SJCRH30 (cell line): ENCODE measurements around the gene AQP12A. TPM values are rescaled to one million over a fixed set of nuclear protein-coding genes. Genes with fewer than 3 reads are reported as not detected.
"Not testable (repeated sequence)": the region's sequence is repeated elsewhere in the genome, so short reads cannot be mapped to it uniquely, and the experiment has no call there.

ENCODE experiments used
- DNase-seq, 2 experiments: peaks; one replicate each; pipeline ENCODE4 v3.0.0-alpha.2; 2015 to 2020
- H3K27ac ChIP-seq: fragments of 250-450 bp; sonication (Bioruptor Pico); 2 replicates; pipeline ENCODE4 v1.5.1; 2020; ENCODE audit warnings: mild to moderate bottlenecking, moderate library complexity
- H3K27me3 ChIP-seq: fragments of 250-450 bp; sonication (Bioruptor Pico); 2 replicates; pipeline ENCODE4 v1.5.1; 2020; ENCODE audit warnings: mild to moderate bottlenecking, moderate library complexity
- H3K36me3 ChIP-seq: fragments of 250-450 bp; sonication (Bioruptor Pico); 2 replicates; pipeline ENCODE4 v1.5.1; 2020; ENCODE audit warnings: mild to moderate bottlenecking, moderate library complexity
- H3K4me1 ChIP-seq: fragments of 250-450 bp; sonication (Bioruptor Pico); 2 replicates; pipeline ENCODE4 v1.5.1; 2020; ENCODE audit warnings: mild to moderate bottlenecking, moderate library complexity
- H3K4me3 ChIP-seq: fragments of 250-450 bp; sonication (Bioruptor Pico); 2 replicates; pipeline ENCODE4 v1.5.1; 2020; ENCODE audit warnings: mild to moderate bottlenecking, moderate library complexity
- H3K9me3 ChIP-seq: fragments of 250-450 bp; sonication (Bioruptor Pico); replicated peaks from 2 replicates; pipeline ENCODE4 v1.5.1; 2020; ENCODE audit warnings: mild to moderate bottlenecking, moderate library complexity
- total RNA-seq: library from RNA; depleted of rRNA; stranded (reverse); fragments of >200 nt; shearing (Covaris generic); gene quantifications from 2 replicates; pipeline ENCODE4 v1.2.3, GENCODE V29; 2014; rRNA removed

Gene AQP12A, protein sequence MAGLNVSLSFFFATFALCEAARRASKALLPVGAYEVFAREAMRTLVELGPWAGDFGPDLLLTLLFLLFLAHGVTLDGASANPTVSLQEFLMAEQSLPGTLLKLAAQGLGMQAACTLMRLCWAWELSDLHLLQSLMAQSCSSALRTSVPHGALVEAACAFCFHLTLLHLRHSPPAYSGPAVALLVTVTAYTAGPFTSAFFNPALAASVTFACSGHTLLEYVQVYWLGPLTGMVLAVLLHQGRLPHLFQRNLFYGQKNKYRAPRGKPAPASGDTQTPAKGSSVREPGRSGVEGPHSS
- total RNA-seq: not detected in 2 replicates

DNA sequence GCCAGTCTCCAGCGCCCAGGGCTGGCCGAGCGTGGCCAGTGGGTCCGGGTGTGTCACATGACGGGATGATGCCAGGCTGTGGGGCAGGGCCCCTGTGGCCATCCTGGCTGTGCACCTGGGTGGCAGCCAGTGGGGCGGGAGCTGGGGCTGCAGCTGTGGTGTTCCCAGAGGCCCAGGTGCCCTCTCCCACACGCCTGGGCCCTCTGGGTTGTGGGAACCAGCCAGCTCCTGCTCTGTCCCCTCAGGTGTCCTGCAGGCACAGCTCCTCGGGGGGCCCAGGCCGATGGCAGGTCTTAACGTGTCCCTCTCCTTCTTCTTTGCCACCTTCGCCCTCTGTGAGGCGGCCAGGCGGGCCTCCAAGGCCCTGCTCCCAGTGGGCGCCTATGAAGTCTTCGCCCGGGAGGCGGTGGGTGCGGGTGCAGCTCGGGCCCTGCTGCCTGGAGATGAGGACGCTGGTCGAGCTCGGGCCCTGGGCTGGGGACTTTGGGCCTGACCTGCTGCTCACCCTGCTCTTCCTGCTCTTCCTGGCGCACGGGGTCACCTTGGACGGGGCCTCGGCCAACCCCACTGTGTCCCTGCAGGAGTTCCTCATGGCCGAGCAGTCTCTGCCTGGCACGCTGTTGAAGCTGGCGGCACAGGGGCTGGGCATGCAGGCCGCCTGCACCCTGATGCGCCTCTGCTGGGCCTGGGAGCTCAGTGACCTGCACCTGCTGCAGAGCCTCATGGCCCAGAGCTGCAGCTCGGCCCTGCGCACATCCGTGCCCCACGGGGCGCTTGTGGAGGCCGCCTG, at the start of gene AQP12A:
Gene AQP12A (plus strand): TSS at position 236 of the 790 bp plus-strand sequence. CDS start 48 bp downstream, at position 284.
- not testable (repeated sequence) for H3K27ac ChIP-seq, H3K4me3 ChIP-seq, DNase-seq, H3K36me3 ChIP-seq, H3K27me3 ChIP-seq, H3K4me1 ChIP-seq, H3K9me3 ChIP-seq

DNA sequence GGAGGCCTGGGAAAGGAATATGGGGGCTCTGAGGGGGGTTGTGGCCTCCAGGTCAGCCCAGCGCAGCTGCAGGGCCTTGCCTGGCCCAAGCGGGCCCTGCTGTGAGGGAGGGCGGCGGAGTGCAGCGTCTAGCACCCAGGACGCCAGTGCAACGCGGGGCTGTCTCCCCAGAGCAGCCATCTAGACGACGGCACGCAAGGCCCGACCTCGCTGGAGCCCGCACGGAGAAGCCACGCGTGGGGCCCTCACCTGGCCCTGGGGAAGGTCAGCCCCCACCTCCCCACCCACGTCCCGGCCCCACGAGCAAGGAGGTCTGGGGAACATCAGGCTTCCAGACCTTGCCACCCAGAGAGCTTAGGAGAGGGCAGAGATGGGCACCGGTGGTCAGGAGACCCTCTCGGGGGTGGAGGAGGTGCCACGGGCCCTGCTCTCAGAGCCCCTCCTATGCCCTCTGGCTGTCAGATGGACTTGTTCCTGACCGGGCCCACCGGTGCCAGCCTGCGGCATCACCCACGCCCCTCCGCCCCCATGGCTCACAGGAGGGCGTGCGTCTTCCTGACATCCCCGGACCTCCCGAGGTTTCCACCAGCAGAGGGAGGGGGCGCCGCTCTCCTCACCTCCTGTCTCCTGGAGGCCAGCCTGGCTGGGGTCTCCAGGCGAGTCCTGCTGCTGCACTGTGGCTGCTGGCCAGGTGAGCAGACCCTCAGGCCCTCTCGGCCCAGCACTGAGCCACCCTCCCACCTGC, 49.4 kb upstream of the AQP12A start:
- no peak for DNase-seq
- Histone ChIP-seq H3K27me3 (peaks cover 15% of the 10 kb centered on the region; the same call in 1 of the 2 replicates), H3K36me3 (no peaks in the 10 kb centered on the region), H3K4me1 (peaks cover 1% of the 10 kb centered on the region; the same call in 1 of the 2 replicates), H3K4me3 (no peak overlapping the region), H3K9me3 (no peaks in the 10 kb centered on the region), H3K27ac (no peak overlapping the region)

DNA sequence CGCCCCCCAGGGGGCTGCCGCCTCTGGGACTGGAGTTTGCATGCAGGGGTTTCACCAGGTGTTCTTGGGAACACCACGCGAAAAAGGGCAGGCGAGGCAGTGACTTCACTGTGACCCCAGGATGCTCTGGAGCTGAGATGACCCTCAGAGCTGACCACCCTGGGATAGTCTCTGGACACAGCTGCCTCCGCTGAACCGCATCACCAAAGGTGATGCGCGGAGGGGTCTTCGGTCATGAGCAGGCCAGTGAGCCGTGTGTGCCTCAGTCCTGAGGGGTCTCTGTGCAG, 48.9 kb upstream of the AQP12A start:
- no peak for DNase-seq

DNA sequence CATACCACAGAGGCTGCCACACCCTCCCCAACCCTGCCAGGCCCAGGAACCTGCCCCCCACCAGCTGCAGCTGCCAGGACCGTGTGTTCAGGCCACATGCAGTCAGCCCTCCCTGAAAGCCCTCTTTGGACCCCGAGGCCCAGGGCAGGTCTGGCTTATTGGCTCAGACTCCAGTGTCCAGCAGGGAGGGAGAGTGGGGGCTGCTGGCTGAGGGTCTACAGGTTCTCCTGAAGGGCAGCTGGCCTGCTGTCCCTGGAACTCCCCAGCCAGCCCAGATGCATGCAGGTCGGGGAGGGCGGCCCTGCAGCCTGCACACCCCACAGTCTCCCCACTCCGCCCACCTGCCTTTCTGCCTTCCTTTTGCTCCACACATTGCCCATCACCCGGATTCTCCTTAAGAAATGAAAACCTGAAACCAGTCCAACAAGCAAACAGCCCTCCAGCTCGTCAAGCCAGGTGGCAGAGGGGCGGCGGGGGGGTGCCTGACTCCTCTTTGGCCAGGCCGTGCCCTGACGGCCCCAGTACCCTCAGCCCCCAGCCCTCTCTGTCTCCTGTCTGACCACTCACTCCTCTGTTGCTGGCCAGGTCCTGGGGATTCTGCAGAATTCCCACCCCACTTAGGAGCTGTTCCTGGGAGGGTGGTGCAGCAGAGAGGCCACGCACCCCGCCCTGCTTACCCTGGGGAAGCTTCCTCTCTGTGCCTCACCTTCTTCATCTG, 48.4 kb upstream of the AQP12A start:
- Histone ChIP-seq H3K36me3 (no peaks in the 10 kb centered on the region), H3K4me1 (peaks cover 12% of the 10 kb centered on the region), H3K27ac (no peak overlapping the region), H3K4me3 (no peak overlapping the region), H3K9me3 (no peaks in the 10 kb centered on the region), H3K27me3 (peaks cover 20% of the 10 kb centered on the region)
- no peak for DNase-seq

More for the DNA sequence above, 48.9 kb upstream of the AQP12A start:
- Histone ChIP-seq H3K4me1 (peaks cover 7% of the 10 kb centered on the region), H3K36me3 (no peaks in the 10 kb centered on the region), H3K4me3 (no peak overlapping the region), H3K27me3 (peaks cover 16% of the 10 kb centered on the region), H3K9me3 (no peaks in the 10 kb centered on the region), H3K27ac (no peak overlapping the region)

DNA sequence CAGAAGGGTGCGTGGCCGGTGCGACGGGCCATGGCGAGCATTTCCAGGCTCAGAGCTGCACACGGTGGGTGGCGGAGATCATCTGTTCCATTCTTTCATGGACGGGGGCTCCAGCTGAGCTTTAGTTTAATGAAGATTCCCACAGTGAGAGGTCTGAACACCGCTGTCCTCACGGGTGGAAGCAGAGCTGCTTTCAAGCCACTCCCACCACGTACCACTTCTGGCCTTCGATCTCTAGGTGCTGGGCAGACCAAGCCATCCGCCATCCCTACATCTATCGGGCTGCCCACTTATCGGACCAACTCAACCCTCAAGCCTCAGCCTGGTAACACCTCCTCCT, 47.9 kb upstream of the AQP12A start:
- Histone ChIP-seq H3K4me3 (no peak overlapping the region), H3K27me3 (peaks cover 25% of the 10 kb centered on the region), H3K4me1 (peaks cover 17% of the 10 kb centered on the region), H3K36me3 (no peaks in the 10 kb centered on the region), H3K9me3 (no peaks in the 10 kb centered on the region), H3K27ac (no peak overlapping the region)
- DNase-seq: no peak

DNA sequence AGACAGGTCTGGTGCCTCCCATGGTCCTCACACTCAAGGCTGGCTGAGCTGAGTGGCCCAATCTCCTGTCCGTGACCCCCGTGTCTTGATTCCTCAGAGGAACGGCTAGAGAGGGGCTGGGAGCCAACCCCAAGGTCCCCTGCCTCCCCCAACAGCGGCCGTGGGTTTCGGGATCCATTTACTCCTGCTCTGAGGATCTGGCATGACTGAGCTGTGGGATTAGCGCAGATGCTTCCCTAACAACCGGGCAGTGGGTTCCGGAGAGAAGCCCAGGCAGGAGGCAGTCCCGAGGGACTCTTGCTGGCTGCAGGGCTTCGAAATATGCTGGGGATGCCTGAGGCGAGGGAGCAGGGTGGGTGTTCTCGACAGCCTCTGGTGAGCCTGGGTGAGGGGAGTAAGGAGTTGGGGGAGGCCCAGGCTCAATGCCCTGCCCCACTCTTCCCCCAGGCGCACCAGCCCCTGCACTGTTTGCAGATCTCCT, 47.5 kb upstream of the AQP12A start:
- no peaks in the 10 kb centered on the region for H3K36me3 ChIP-seq
- peaks cover 21% of the 10 kb centered on the region for H3K4me1 ChIP-seq
- DNase-seq: peak; percentile 51 to 61
- H3K27ac ChIP-seq: no peak overlapping the region
- no peaks in the 10 kb centered on the region for H3K9me3 ChIP-seq
- peaks cover 26% of the 10 kb centered on the region for H3K27me3 ChIP-seq
- no peak overlapping the region for H3K4me3 ChIP-seq

DNA sequence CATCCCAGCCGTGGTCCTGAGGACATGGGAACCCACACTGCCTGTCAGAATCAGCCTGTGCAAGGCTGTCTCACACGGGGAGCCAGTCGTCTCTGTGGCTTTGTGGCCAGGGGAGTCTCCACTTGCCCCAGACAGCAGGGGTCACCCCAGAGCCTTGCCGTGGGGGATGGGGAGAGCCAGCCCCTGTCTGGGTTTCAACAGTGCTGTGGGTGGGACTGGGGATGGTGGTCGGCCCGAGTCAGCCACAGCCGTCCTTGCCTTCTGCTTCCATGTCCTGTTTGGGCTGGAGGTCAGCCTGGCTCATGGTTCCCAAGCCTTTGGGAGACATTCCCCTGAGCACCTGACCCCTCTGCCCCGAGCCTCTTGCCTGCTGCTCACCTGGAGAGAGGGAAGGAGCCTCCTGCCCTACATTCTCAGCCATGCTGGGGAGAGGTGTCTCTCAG, 46.8 kb upstream of the AQP12A start:
- peaks cover 31% of the 10 kb centered on the region for H3K27me3 ChIP-seq

DNA sequence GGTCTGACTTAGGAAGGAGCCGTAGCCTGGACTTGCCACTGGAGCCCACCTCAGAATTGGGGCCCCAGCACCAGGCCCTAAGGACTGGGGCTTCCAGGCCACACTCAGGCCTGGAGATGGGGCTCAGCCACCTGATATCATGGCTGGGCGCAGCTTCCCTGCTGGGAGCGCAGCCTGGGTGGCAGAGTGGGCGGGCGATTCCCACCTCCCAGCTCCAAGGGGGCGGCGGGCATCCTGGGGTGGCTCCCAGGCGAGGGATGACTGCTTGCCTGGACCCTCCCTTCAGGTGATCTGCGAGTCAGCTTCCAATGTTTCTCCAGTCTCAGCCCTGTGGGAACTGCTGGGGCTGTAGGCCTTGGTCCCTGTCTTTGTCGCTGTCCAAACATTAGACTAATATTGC, 46.3 kb upstream of the AQP12A start:
- no peak for DNase-seq
- H3K9me3 ChIP-seq: no peaks in the 10 kb centered on the region
- no peak overlapping the region for H3K27ac ChIP-seq
- H3K36me3 ChIP-seq: no peaks in the 10 kb centered on the region
- H3K4me3 ChIP-seq: no peak overlapping the region
- peaks cover 21% of the 10 kb centered on the region for H3K4me1 ChIP-seq
- peaks cover 31% of the 10 kb centered on the region for H3K27me3 ChIP-seq

More for the DNA sequence above, 46.8 kb upstream of the AQP12A start:
- Histone ChIP-seq H3K9me3 (no peaks in the 10 kb centered on the region), H3K36me3 (no peaks in the 10 kb centered on the region), H3K4me3 (no peak overlapping the region), H3K27ac (no peak overlapping the region), H3K4me1 (peaks cover 21% of the 10 kb centered on the region)
- DNase-seq: no peak

DNA sequence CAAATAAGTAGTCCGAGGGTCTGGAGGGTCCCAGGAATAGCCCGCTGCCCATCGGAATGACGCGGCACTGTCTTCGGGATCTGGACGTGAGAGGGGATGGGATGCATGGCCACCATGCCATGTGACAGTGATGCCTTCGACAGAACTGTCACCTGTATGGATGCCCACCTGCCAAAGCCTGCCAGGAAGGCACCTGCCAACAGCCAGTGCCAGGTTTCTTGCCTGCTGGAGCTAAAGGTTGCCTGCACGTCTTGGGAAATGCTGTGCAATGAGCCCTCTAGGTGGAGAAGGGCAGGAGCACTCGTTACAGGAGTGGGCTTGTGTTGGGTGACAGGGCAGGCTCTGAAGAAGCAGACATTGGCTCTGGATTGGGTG, 45.9 kb upstream of the AQP12A start:
- no peaks in the 10 kb centered on the region for H3K9me3 ChIP-seq
- peaks cover 31% of the 10 kb centered on the region for H3K27me3 ChIP-seq
- DNase-seq: no peak
- H3K27ac ChIP-seq: no peak overlapping the region
- no peak overlapping the region for H3K4me3 ChIP-seq
- H3K4me1 ChIP-seq: peaks cover 21% of the 10 kb centered on the region
- no peaks in the 10 kb centered on the region for H3K36me3 ChIP-seq

DNA sequence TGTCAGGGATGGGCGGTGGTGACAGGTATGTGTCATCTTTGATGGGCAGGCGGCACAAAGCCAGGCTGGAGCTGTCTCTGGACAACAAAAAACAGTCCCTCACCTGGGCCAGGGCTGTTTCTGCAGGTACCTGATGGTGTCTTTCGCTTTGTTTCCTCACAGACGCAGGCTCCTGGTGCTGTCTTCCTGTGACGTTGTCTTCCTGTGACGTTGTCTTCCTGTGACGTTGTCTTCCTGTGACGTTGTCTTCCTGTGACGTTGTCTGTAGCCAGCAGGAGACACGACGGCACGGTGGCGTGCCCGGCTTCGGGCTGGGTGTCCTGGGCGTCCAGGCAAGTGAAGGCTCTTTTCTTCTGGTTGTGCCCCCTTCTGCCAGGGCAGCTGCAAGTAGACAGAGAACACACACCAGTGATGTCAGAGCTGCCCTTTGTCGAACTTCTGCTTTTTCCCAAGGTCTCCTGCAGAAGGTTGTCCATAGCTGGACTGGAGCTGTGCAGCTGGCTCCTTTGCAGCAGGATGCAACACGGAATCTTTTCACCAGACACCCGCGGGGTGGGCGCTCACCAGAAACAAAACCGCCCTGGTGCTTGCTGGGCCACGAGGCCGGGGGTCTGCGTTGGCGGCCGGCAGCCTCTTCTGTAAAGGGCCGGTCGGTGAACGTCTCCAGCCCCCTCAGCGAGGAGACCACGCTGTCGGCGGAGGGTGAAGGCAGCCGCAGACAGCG, 45.3 kb upstream of the AQP12A start:
- Histone ChIP-seq H3K27me3 (peaks cover 32% of the 10 kb centered on the region), H3K9me3 (0 out of 2 replicates have a peak, but pooled peaks cover 2% of the 10 kb centered on the region), H3K27ac (no peak overlapping the region), H3K4me1 (peaks cover 21% of the 10 kb centered on the region), H3K4me3 (no peak overlapping the region), H3K36me3 (no peaks in the 10 kb centered on the region)
- DNase-seq: no peak

DNA sequence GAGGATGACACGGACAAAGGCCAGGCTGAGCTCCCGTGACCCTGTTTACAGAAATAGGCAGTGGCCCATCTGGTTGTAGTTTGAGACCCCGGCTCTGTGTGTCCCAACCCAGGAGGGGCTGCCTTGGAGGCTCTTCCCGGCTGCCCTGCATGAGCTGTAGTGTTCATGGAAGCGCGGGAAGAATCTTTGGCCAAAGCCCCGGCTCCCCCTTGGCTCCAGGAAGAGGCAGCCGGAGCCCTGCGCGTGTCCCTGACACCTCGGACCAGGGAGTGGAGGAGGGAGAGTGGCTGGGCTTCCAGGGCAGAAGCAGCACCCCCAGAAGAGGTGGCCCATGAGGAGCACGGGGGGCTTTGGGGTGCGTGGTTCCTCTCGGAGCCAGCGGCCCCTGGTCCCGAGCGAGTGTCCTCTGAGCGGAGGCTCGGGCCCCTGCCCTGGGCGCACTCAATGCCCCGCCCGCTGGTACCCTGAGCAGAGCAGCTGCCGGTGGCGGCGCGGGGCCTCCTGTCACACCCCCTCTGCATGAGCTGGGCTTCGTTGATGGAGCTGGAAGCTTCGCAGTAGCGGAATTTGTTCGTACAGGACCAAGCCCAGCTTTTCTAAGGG, 44.7 kb upstream of the AQP12A start:
- Histone ChIP-seq H3K27ac (no peak overlapping the region), H3K27me3 (peaks cover 35% of the 10 kb centered on the region), H3K9me3 (0 out of 2 replicates have a peak, but pooled peaks cover 3% of the 10 kb centered on the region), H3K36me3 (no peaks in the 10 kb centered on the region), H3K4me3 (no peak overlapping the region), H3K4me1 (peaks cover 21% of the 10 kb centered on the region)
- no peak for DNase-seq

DNA sequence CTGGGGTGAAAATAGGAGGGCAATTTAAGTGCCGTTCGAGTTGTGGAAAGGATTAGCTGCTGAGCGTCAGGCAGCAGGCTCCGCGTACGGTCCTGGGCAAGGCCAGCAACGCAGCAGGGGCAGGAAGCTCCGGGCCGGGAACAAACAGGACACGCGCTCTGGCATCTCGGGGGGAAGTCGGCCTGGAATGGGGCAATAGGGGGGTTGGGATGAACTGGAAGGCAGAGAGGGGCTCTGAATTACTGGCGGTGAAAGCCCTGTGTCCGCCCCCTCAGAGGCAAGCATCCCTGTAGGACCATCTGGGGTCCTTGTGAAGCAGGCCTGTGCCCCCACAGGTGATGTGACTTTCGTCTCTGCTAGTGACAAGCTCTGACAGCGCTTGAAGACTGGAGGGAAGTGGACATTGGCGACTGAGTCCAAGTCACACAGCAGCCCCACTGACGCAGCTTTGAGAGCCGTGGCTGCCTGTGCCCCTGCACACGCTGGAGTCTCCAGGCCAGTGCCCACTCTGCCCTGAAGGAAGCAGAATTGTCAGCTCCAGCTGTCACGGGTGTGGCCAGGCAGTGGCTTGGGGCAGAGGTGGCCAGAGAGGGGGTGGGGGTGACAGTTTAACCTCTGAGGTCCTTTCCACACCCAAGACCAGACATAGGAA, 44.0 kb upstream of the AQP12A start:
- Histone ChIP-seq H3K9me3 (0 out of 2 replicates have a peak, but pooled peaks cover 3% of the 10 kb centered on the region), H3K4me3 (no peak overlapping the region), H3K27ac (no peak overlapping the region), H3K27me3 (peaks cover 35% of the 10 kb centered on the region), H3K36me3 (no peaks in the 10 kb centered on the region), H3K4me1 (peaks cover 21% of the 10 kb centered on the region)
- DNase-seq: no peak

DNA sequence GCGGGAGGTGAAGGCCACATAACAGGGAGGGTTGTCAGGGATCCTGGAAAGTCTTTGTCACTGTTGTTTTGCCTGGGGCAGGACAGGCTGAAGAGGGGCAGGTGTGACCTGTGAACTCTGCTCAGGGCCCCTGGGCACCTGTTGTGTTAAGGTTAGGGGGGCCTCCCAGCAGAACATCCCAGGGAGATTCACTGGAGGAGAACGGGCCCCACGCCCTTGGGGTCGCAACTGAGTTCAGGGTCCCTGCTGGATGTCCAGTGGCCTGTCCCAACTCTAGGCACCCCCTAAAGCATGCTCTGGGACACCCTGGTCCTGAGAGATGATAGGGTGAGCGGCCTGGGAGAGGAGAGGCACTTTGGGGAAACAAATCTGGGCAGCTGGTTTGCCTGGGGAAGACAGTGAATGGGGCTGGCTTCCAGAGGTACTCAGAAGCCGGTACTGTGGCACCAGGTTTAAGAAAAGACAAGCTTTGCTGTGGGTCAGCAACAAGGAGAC, 43.5 kb upstream of the AQP12A start:
- Histone ChIP-seq H3K27me3 (peaks cover 35% of the 10 kb centered on the region), H3K4me3 (no peak overlapping the region), H3K27ac (no peak overlapping the region), H3K9me3 (0 out of 2 replicates have a peak, but pooled peaks cover 3% of the 10 kb centered on the region), H3K4me1 (peaks cover 21% of the 10 kb centered on the region), H3K36me3 (no peaks in the 10 kb centered on the region)
- DNase-seq: peak in 1 of 2 experiments; percentile 26
